Stimulated activated CD4-positive, alpha-beta T cell treated with anti-CD3 and anti-CD28 coated beads, Interleukin-1b, Interleukin-23, amount 100 ng/mL, for 1 hour (primary cell): ENCODE data around the gene DCAF7.

Experiments used
- DNase-seq, 2 donors: peaks; one replicate each; pipeline ENCODE4 v3.0.0-alpha.2; 2020; ENCODE audit warnings: low read depth in 2 of 2

DCAF7 gene

DNA sequence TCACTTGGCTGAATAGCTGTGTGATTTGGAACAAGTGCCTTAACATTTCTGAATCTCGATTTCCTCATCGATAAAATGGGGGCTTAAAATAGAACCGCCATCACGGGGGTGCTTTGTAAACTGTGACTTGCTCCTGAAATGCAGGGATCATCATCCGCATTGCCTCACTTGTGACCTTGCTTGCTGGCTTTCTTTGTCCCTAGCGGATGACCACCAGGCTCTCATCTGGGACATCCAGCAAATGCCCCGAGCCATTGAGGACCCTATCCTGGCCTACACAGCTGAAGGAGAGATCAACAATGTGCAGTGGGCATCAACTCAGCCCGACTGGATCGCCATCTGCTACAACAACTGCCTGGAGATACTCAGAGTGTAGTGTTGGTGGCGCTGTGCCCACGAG is 38.5 kb downstream of the DCAF7 start:
- no peak for DNase-seq

DNA sequence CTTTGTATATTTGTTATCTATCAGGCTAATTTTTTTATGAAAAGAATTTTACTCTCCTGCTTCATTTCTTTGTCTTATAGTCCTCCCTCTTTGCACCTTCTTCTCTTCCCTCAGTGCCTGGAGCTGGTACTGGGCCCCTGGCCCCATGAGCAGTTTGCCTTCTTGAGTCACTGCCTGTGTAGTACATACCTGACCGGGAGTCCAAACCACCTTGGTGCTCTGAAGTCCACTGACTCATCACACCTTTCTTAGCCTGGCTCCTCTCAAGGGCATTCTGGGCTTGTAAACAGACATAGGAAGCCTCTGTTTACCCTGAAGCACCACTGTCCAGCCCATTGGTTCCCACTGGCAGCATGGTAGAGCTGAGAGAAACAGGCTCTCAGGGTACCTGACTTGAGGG is 39.4 kb downstream of the DCAF7 start:
- no peak for DNase-seq

DNA sequence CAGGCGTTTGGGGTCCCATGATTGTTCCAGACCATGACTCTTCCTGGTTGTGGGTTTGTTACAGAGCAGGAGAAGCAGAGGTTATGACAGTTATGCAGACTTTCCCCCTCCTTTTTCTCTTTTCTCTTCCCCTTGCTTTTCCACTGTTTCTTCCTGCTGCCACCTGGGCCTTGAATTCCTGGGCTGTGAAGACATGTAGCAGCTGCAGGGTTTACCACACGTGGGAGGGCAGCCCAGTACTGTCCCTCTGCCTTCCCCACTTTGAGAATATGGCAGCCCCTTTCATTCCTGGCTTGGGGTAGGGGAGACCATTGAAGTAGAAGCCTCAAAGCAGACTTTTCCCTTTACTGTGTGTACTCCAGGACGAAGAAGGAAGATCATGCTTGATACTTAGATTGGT is 42.5 kb downstream of the DCAF7 start:
- no peak for DNase-seq

DNA sequence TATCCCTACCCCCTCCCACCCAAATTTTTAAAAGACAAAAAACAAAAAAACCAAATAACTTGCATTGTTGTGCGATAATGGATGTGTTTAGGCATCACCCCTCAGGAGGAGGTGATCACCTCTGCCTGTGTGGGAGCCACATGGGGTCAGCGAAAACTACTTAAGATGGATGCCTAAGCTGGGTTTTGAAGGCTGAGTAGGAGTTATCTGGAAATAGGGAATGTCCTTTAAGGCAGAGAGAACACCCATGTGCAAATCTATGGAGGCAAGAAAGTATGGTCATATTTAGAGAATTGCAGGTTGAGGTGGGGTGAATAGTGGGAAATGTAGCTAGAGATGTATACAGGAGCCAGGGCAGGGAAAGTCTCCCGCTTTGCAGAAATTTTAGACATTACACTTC is 44.9 kb downstream of the DCAF7 start:
- no peak for DNase-seq

DNA sequence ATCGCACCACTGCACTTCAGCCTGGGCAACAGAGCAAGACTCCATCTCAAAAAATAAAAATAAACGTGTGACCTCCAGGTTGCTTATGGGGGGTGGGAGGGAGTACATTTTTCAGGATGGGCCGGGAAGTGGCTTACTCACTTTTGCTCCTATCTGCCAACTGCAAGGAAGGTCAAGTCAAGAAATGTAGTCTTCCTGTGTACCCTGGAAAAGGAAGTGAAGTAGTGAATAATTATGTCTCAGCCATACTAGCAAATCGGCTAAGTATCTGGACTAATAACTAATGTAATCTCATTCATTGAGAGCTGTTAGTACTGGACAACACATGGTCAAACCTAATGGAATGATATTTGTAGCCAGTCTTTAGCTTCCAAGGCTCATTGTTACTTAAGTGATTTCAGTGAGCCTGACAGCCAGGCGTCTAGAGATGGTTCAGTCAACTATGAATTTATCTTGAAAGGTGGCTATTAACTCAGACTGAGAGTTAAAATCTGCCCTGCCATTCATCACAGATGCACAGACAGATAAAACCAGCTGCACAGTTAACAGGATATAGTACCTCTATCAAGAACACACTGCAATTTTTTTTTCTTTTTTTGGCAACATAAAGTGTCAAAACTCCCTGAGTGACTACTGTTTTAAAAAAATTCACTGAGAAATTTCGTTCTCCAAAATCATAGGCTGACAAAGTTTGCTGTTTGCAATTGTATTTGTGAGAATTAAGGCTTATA is 46.7 kb downstream of the DCAF7 start:
- DNase-seq: no peak

DNA sequence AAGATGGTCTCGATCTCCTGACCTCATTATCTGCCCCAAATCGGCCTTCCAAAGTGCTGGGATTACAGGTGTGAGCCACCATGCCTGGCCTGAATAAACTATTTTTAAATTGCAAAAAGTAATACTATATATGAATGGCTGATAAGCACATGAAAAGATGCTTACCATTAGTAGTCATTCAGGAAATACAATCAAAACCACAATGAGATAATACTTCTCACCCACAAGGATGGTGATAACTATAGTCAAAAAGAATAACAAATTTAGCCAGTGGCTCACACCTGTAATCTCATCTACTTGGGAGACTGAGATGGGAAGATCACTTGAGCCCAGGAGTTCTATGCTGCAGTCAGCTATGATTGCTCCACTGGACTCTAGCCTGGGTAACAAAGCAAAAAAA is 48.0 kb downstream of the DCAF7 start:
- DNase-seq: no peak

DNA sequence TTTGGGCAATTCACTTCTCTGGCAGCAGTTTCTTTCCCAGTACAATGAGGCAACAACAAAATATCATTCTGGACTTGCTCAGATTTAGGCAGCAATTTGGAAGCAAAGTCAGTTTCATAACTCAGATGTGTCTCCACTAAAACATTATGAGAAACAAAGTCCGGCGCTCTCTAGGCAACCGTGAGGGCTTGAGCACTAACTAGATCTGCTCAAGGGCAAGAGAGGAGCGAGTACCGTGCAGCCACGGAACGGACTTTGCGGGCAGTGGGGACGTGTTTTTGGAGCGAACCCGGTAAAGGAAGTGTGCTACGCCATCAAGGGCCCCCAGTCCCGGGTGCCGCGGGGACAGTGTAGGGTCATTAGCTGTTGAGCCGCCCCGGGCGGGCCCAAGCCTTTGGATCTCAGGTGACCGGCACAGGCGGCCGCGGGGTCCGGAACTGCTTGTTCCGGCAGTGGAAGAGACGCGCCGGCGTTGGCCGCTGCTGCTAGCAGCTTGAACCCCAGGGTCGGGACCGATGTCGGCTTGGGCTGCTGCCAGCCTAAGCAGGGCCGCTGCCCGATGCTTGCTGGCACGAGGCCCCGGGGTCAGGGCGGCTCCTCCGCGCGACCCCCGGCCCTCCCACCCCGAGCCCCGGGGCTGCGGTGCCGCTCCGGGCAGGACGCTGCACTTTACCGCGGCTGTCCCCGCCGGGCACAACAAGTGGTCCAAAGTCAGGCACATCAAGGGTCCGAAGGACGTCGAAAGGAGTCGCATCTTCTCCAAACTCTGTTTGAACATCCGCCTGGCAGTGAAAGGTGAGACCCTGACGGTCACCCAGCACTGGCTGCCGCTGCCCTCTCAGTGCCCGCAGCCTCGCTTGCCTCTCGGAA is 50.5 kb downstream of the DCAF7 start, which contains the start of gene TACO1:
TACO1 (plus strand) TSS at position 327 of the 870 bp plus-strand sequence; CDS start at position 516, 189 bp downstream.
- peak; percentile 39 to 68 for DNase-seq

DNA sequence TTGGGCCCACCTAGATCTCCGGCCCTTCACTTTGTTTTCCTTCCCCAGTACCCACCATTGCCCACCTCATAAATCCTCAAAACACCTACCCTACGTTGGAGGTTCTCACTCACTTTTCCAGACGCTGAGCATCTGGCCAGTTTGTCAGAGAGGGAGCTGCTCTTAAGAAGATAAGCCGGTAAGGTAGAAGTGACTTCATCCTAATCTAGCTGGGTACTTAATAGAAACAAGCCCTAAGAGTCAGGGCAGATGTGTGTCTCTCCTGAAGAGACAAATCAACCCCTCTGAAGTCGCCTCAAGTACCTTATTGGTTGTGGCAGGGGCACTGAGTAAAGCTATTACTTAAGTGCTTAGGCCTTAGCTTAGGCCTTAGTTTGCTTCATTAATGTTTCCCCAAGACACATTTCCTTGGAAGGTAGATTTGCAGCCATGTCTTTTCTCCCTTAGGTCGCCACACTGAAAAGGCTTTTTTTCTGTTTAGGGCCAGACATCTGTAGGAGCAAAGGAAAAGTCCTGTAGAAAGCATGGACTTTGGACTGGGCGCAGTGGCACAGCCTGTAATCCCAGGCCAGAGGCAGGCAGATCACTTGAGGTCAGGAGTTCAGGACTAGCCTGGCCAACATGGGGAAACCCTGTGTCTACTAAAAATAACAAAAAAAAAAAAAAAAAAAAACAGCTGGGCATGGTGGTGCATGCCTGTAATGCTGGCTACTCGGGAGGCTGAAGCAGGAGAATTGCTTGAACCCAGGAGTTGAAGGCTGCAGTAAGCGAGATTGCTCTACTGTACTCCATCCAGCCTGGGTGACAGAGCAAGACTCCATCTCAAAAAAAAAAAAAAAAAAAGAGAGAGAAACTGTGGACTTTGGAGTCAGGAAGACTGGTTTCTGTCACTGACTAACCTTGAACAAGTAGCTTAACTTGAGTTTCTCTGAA is 51.4 kb downstream of the DCAF7 start:
- DNase-seq: no peak

DNA sequence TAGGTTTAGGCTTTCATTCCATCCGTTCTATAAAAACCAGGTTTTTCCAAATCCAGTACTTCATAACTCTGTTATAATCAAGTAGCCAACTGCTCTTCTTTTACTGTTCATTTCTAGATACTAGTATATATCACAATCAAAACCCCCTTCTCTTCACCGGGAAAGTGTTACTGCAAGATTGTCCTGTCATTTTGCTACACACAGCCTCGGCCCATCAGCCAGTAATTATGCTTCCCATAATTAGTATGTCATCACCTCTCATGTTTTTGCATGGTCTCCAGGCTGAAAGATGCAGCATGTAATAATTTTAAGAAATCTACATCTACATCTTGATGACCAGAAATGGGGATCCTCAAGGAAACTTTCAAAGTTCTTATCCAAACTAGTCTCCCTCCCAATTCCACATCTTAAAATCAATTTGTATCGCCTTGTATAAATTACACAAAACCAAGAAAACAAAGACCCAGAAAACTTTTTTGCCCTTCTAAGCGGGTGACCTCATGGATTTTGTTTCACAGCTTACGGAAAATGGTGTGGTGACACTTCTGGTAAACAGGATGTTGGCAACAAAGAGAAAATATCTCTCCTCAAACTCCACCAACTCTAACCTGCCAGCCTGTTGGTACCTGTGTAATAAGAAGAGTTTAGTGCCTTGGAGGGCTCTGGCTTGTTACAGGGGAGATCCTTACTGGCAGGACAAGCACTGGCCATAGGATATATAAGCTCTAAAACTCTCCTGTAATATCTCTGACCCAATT is 59.7 kb downstream of the DCAF7 start:
- DNase-seq: no peak

DNA sequence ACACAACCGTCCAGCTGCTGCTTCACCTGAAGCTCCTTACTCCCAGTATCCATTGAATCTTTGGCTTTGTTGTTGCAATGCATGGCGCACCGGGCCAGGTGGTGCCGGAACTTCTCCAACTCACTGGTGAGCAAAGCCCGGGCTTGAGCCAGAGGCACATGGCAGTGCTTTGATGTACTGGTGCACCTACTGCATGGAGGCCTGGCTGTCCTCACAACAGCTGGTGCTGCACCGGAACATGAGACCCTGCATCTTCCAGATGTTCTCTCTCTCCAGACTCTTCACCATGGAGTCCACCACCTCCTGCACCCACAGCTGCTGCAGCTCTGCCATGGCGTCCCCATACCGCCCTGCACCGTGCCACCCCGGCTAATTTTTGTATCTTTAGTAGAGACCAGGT is 60.6 kb downstream of the DCAF7 start:
- DNase-seq: no peak

DNA sequence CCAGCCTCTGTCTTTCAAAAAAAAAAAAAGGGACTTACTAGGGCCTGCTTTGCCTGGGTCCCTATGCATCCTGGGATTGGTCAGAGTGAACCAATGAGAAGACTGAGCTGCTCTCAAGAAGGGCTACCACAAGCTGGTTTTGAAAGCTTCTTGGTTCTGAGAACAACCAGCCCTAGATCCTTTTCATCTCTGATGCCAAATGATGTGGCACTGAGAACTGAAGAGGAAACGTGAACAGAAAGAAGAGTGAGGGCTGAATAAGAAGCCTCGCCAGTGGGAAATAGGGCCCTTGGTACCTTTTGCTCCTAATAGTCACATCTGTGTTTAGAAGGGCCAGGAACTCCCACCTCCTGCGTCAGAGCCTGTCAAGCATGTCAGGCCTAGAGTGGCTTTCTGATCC is 61.1 kb downstream of the DCAF7 start:
- no peak for DNase-seq

DNA sequence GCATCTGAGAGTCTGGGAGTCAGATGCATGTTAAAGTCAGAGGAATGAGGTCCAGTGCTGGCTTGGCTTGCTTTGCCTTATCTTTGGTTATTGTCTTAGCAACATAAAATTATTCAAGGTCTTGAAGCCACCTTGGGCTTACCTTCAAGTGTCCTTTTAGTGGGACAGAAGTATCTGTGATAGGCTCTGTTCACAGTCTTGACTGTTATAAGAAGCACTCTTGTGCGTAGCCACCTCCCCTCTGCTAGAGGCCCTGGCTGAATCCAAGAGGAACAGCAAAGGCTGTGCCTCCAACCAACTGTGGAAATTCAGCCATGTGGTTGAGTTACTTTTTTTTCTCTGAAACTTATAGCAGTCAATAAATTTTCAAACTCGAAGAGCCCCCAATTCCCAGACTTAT is 63.4 kb downstream of the DCAF7 start:
- DNase-seq: no peak

DNA sequence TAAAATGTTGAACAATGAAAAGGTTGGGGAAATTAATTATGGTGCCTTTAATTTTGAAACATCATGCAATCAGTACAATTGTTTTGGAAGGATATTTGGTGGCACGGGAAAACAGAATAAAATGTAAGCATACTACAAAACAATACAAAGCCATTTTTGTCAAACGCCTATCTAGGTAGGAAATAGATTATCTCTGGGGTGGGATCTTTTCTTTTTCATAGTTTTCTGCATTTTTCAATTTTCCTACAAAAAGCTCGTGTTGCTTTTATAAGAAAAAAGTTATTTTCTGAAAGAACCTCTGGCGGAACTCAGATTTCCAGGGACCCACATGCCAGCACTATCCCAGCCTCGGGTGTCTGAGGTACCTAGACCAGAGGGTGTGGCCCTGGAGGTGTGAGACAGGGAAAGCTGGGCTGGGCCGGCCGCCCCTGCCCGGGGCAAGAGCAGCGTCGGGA is 71.0 kb downstream of the DCAF7 start:
- DNase-seq: no peak

DNA sequence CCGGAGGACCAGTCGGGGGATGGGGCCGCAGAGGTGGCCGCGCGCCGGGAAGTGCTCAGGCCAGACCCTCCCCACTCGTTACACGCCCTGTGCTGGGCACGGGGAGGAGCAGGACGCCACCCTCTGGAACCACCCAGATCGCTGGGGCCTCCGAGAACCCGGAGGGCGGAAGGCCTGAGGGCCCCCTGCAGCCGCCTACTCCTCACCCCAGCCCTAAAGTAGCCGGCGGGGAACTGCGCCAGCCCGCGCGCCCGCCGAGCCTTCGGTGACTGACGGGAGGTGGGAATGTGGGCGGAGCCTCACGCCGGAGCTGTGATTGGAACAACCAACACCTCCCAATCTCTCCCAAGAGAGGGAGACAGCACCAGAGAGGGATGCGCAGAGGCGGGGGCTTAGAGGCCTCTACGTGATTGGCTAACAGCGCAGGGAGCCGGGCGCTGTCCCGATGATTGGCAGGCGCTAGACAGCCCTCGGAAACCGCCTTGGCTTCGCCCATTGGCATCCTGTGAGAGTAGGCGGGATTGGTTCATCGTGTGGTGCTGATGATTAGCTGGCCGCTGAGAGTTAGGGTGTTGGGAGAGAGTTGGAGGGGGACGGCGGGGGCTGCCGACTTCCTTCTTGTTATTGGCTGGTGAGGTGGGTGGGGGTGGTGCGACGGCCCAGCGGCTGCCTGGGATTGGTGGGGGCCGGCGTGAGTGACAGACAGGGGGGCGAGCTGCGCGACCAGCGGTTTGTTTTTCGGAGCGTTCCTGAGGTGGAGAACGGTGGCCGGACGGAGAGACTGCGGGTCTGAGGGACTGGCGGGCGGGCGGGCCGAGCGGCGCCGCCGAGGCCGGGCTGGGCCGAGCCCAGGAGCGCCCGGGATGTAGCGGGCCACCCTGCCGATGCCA is 71.7 kb downstream of the DCAF7 start, which contains the start of gene MAP3K3:
MAP3K3 (plus strand) TSS at position 734 of the 890 bp plus-strand sequence. CDS start 343 bp downstream, outside the sequence.
- peak; percentile 87 to 91 for DNase-seq

DNA sequence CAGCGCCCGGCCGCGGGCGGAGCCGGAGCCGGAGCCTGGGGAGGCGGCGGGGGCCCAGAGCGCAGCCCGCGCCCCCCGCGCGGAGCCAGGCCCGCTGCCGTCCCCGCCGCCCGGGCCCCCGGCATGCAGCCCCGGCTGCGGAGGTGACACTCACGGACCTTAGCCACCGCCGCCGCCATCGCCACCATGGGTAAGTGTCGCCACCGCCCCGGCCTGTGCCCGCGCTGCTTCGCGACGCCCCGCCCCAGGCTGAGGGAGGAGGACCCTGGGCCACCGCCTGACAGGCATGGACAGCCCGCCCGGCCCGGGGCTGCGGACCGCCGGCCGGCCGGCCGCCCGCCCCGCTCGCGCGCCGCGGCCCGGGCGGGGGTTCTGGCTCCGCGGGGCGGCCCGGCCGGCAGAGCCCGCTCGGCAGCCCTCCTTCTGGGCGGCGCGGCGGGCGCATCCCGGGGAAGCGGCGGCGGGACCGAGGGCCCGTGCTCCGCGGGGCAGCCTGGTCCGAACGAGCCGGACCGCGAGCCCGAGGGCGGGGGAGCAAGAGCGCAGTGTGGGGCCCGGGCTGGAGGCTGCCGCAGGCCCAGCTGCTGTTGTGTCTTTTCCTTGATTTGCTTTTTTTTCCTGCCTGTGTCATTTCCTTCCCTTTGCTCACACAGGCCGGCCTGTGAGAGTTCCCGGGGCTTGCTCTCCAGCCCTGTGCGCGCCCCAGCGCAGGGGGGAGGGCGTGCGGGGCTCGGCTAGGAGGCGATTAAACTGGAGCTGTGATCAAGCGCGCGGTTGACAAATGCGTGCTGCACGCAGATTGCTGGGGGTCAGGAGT is 72.5 kb downstream of the DCAF7 start:
- peak in 1 of 2 donors; percentile 31 for DNase-seq

DNA sequence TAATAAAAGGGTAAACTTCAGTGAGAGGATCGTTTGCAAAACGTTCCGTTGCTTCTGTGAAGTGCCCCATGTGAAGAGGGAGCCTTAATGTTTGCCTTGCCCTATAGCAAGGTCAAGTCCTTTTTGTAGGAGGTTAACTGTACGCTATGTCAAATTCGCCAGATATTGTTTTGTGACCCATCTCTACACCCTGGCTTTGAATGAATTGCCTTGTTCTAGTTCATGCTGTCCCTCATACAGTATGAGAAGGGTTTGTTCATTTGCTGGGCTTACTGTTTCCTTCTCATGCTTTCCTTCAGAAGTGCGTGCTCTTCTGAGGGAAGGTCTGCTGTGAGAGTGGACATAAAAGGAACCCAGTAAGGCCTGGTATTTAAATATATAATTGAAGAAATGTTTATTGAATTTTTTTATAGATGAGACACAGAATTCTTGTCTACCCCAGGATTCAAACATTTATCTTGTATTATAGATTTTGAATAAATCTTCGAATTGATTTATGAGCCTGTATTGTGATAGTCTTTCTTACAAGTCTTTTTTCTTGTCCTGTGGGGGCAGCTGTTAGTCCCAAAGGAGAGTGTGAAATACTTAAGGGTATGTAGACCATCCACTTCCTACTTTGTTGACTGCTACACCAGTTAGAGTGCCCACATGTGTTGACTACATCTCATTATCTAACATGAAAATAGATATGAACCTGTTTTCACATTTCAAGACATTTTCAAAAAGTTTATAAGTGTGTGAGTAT is 73.7 kb downstream of the DCAF7 start:
- no peak for DNase-seq

DNA sequence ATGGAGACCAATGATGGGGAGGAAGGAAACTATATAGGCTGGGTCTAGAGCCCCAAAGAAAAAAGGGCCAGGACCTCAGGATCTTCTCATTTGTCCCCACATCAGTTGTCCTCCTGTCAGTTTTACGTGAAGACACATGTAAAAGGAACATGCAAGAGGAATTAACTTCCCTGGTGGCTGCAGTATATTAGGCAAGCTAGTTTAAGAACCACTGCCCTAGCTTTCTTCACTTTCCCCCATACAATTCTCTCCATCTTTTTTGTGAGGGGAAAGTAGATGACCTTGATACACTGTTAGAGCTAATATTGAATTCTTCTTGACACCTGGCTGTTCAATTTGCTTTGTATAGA is 74.2 kb downstream of the DCAF7 start:
- no peak for DNase-seq

DNA sequence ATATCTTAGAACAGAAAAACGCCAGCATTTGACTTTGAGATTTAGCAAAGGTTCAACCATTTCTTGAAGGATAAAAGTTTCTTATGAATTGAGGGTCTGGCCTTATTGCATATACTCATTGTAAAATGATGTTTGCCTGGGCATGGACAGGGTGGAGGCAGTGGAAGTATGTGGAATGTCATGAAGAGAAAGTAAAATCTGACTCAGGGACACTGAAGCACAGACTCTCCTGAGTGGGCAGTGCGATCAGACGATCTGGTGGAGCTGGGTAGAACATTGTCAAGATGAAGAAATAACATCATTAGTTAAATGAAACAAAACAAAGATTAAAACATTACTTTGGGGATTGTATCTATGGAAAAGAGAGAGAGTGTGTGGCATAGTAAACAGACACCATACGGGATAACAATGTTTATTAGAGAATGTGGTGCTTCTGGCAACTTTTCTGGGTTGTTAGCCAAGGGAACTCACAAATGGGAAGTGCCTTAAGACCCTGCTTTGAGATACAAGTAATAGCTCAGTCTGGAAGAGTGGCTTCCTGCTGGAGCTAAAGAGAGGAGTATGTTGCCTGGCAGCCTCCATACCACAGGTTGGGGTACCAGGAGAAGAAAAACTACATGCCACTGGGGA is 76.4 kb downstream of the DCAF7 start:
- no peak for DNase-seq
